HG03521 (cell line): ENCODE results near the gene CPSF4L.
"Not testable (repeated sequence)": the region's sequence is repeated elsewhere in the genome, so short reads cannot be mapped to it uniquely, and the experiment has no call there.

Experiments
- ATAC-seq: cut with Tn5 transposase; IDR thresholded peaks from one replicate; pipeline ENCODE4 v1.9.1; 2021; ENCODE audit warnings: mild to moderate bottlenecking, moderate library complexity; ENCODE audit not compliant: unreplicated experiment

CPSF4L gene

DNA sequence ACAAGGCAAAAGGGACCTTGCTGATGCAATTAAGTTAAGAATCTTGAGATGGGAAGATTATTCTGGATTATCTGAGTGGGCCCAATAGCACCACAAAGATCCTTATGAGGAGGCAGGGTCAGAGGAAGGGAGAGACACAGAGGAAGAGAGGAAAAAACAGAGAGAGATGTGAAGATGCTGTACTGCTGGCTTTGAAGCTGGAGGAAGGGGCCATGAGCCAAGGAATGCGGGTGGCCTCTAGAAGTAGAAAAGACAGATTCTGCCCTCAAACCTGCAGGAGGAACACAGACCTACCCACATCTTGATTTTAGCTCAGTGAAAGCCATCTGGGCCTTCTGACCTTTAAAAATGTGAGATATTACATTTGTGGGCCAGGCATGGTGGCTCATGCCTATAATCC, 8.1 kb upstream of the CPSF4L start:
- no peak for ATAC-seq

DNA sequence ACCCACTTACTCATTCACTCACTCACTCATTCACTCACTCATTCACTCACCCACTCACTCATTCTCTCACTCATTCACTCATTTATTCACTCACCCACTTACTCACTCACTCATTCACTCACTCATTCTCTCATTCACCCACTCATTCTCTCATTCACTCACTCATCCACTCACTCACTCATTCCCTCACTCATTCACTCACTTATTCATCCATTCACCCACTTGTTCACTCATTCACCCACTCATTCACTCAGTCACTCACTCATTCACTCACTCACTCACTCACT, 7.6 kb upstream of the CPSF4L start:
- ATAC-seq, result no peak

DNA sequence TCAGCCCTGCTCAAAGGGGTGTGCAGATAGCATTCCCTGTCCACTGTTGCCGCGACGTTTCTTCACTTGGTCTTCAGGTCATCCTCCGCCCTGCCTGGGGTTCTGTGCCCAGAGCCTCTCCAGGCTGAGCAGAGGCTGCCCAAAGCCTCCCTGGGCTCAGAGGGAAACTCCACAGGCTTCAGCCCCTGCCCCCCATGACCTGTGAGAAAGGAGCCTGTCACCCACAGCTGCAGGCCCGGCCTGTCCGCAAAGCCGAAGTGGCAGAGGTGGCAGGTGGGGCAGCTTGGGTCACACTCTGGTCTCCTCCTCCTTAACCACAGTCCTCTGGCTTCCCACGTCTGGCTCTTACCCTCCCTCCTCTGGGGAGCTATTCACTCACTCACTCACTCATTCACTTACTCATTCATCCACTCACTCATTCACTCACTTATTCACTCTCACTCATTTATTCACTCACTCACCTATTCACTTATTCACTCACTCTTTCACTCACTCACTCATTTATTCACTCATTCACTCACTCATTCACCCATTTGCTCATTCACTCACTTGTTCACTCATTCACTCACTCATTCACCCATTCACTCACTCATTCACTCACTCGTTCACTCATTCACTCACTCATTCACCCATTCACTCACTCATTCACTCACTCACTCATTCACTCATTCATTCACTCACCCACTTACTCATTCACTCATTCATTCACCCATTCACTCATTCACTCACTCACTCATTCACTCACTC, 7.1 kb upstream of the CPSF4L start:
- no peak for ATAC-seq

DNA sequence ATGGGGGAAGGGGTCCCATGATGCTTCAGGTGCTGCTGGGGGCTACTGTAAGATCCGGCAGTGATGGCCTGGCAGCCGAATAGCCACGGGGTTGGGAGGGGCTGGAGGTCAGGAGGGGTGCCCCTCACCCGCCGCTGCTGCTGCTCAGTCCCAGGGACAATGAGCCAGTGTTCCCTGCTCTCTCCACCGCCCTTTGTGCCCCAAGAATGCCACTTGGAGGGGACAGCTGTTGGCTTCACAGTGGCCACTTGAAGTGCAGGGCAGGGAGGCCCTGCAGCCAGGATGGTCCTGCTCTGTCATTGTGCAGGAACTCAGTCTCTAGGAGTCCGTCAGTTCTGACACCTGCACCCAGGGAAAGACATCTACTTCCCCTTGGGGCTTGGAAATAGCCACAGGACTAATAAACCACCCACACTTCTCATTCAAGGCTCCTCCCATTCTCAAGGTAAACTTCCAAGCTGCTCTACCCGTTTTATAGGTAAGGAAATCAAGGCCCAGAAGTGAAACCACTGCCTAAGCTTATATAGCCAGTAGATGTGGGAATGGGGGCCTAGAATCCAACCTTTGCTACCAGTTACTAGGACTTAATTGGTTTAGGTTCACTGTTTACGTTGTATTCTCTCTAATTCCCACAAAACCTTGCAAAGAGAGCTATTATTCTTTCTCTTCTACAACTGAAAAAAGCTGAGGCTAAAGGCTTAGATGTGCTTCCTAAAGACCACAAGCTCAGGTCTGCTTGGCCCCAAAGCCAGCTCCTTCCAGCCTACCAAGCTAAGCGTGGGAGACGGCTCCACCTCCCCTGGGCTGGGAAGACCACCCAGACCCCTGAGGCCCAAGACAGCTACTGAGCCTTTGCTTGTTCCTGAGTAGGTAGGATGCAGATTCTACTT, 6.2 kb upstream of the CPSF4L start:
- no peak for ATAC-seq

- no peak for ATAC-seq
Observed at GRCh38 chr17:73266796-73267195, 5.1 kb upstream of the CPSF4L start.

GRCh38 chr17:73265646-73266640, 4.3 kb upstream of the CPSF4L start:
- no peak for ATAC-seq

- ATAC-seq, result not testable (repeated sequence)
Observed at GRCh38 chr17:73264448-73264847, 2.8 kb upstream of the CPSF4L start.

- no peak for ATAC-seq
Observed at GRCh38 chr17:73262676-73263642, 1.3 kb upstream of the CPSF4L start.

GRCh38 chr17:73261952-73262675, 434 bp upstream of the CPSF4L start:
- ATAC-seq, result no peak

DNA sequence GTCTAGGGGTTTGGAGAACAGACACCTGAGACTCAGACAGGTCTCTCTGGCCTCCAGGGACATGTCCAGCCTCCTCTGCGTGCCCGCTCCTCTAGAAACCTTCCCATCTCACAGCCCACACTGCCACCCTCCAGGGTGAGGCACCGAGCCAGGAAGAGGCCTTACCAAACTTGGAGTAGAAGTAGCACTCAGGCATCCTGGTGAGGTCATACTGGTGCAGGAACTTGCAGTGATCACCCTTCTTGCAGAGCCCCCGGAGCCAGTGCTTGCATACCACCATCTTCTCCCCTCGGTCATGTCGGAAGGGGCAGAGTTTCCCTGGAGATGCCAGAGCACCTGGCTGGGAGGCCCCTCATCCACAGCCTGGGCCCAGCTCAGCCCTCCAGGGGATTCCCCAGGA, 4.2 kb downstream of the CPSF4L start:
- no peak for ATAC-seq

- ATAC-seq, result no peak
Observed at GRCh38 chr17:73256220-73256619, 5.5 kb downstream of the CPSF4L start.

DNA sequence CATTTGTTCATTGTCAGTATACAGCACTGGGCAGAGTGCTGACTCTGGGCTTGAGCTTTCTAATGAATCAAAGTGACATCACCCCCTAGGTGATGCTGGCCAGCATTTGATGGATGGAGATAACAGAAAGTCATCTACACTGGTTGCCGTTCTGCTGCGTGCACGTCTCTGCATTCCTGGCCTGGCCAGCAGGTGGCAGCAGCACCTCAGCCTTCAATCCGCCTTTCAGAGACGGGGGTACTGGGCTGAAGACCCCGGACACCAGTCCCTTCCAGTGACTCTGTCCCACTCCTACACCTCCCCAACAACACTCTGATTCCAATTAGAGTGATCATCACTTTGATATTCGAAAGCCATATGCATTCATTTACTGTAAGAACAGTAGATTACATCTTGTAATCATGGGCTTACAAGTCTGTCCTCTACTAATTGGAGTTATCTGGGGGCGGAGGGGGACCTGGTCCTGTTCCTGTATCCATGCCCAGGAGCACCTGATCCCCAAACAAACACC, 6.0 kb downstream of the CPSF4L start:
- no peak for ATAC-seq

DNA sequence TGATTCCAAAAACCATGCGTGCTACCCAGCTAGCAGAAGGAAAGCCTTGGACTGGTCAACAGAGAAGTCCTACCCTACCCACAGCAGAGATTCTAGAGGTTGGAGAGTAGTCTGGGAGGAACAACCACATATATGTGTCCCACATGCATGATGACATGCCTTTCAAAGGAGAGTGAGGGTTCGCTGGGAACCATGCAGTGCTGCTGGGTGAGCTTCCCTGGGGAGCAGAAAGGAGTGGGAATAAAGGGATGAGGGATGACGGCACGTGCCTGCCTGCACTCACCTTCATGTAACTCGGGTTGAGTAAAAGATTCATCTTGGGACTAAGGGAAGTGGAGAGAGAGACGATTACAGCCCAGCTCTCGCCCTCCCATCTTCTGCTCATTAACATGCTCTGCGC, 9.8 kb downstream of the CPSF4L start:
- no peak for ATAC-seq

DNA sequence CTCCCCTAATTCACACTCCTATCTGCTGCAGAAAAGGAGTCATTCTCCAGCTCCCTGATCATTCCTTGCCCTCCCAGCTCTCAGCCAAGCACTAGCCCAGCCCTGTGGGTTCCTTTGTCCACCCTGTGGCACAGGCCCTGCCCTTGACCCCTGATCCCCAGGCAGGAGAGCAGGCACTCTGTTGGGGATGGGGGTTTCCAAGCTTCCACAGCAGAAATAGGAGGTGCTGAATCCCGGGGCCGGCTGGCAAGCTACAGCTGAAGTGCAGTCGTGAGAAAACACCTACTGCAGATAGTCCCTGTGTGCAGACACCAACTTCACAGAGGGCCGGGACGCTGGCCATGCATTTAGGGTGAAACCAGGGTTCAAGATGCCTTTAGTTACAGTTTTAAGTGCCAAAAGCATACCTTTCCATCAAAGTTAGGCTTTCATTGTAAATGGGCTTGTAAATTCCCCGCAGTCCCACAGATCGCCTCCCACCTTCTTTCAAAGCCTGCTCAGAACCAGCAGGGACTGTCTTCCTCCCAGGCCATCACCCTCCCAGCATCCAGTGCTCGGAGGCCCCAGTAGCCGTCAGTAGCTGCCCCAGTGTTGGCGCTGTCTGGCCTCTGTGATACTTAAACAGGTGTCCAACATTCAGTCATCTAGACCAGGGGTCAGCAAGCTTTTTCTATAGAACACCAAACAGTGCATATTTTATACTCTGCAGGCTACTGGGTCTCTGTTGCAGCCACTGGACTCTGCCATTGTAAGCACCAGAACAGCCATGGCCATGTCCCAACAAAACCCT, 10.6 kb downstream of the CPSF4L start:
- ATAC-seq, result no peak

DNA sequence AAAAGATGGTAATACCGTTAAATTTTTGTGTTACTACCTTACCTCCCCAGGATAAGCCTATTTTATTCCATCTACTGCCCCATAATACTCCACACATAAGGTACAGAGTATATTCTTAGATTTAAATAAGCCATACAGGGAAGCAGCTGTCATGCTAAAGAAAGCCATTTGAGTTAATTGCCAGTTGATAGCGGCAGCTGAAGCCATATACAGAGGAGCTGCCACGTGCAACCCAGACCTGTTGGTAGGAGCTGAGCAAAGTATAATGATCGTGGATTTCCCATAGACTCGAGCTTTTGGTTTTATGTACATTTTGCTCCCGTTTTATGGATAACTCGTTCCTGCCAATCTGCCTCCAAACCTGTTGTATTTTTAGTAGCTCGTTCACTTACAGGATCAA, 12.0 kb downstream of the CPSF4L start:
- ATAC-seq, result no peak

DNA sequence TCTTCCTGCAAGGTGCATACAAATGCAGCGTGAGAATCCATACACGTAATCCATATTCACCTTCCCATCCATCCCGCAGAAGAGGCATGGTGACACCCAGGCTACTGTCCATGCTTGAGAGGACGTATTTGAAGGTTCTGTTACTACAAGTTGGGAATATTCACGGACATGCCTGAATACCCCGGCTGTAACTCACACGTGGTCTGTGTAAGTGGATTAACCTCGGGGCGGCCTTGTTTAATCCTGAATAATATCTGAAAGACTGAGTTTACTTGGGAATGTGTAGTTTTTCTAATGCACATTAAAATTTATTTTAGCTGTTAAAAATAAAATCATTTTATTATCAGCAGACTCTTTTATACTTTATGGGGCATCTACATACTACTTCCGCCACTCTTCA, 13.1 kb downstream of the CPSF4L start:
- no peak for ATAC-seq

- no peak for ATAC-seq
Observed at GRCh38 chr17:73247726-73248125, 14.0 kb downstream of the CPSF4L start.

DNA sequence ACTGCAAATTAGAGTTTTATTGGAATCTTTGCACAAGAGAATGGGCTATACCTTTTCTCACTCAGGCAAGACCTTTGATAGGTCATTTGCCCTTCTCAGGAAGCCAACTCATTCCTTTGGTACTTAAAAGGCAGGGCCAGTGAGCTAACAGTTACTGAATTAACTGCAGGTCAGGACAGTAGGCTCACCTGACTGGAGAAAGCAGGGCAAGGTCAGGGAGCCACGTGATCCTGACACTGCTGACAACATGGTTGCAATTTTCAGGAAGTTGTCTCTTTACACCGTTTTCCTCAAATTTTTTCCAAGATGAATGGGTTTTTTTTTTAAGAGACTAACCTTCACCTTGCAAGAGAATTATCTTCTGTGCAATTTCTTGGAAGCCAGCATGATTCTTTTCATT, 21.1 kb downstream of the CPSF4L start:
- no peak for ATAC-seq
